WERI-Rb-1 (cell line): ENCODE measurements around the gene ASIC1.

Experiments used
- DNase-seq: peaks from one replicate; pipeline ENCODE4 v3.0.0-alpha.2; 2020
- H3K27ac ChIP-seq: fragments of 250-450 bp; sonication (Bioruptor Pico); 2 replicates; pipeline ENCODE4 v1.5.1; 2020; ENCODE audit warnings: mild to moderate bottlenecking, moderate library complexity
- H3K27me3 ChIP-seq: fragments of 250-450 bp; sonication (Bioruptor Pico); 2 replicates; pipeline ENCODE4 v1.5.1; 2021; ENCODE audit warnings: mild to moderate bottlenecking, low read depth, moderate library complexity; ENCODE audit not compliant: insufficient read depth, severe bottlenecking
- H3K36me3 ChIP-seq: fragments of 250-450 bp; sonication (Bioruptor Pico); 2 replicates; pipeline ENCODE4 v1.5.1; 2020; ENCODE audit warnings: mild to moderate bottlenecking, moderate library complexity
- H3K4me3 ChIP-seq: 2 replicates; pipeline ENCODE4 v1.5.1; 2011; ENCODE audit warnings: low read depth, mild to moderate bottlenecking, control low read depth, low read length
- H3K9me3 ChIP-seq: fragments of 250-450 bp; sonication (Bioruptor Pico); 2 replicates; pipeline ENCODE4 v1.5.1; 2021; ENCODE audit warnings: mild to moderate bottlenecking, moderate library complexity; ENCODE audit not compliant: severe bottlenecking
- CTCF ChIP-seq: IDR thresholded peaks from 2 replicates; pipeline ENCODE4 v1.5.1; 2011; ENCODE audit warnings: low read depth, mild to moderate bottlenecking, control low read depth, inconsistent platforms, low read length

The ASIC1 gene

GRCh38 chr12:50117057-50117622 lies 59.7 kb downstream of the ASIC1 start:
- Histone ChIP-seq H3K36me3 (peaks cover 7% of the 10 kb centered on the region), H3K9me3 (no peaks in the 10 kb centered on the region), H3K27me3 (no peaks in the 10 kb centered on the region), H3K27ac (no peak overlapping the region), H3K4me3 (no peak overlapping the region)
- TF ChIP-seq CTCF: no peak
- no peak for DNase-seq

GRCh38 chr12:50119387-50119786 lies 62.0 kb downstream of the ASIC1 start:
- no peaks in the 10 kb centered on the region for H3K27me3 ChIP-seq
- no peak overlapping the region for H3K4me3 ChIP-seq
- H3K27ac ChIP-seq: no peak overlapping the region; the same call in 1 of the 2 replicates
- no peak for DNase-seq
- H3K36me3 ChIP-seq: peaks cover 15% of the 10 kb centered on the region
- TF ChIP-seq CTCF: no peak
- H3K9me3 ChIP-seq: no peaks in the 10 kb centered on the region

GRCh38 chr12:50120521-50120920 lies 63.1 kb downstream of the ASIC1 start:
- Histone ChIP-seq H3K9me3 (no peaks in the 10 kb centered on the region), H3K4me3 (no peak overlapping the region), H3K27me3 (no peaks in the 10 kb centered on the region), H3K36me3 (peaks cover 16% of the 10 kb centered on the region), H3K27ac (peak overlapping the region; percentile 41)
- no peak for TF ChIP-seq CTCF
- peak; percentile 88 for DNase-seq

GRCh38 chr12:50120953-50121352 lies 63.6 kb downstream of the ASIC1 start:
- H3K9me3 ChIP-seq: no peaks in the 10 kb centered on the region
- H3K36me3 ChIP-seq: peaks cover 18% of the 10 kb centered on the region
- H3K27me3 ChIP-seq: no peaks in the 10 kb centered on the region
- TF ChIP-seq CTCF: no peak
- peak; percentile 12 for DNase-seq
- peak overlapping the region; percentile 2 for H3K27ac ChIP-seq
- H3K4me3 ChIP-seq: no peak overlapping the region

- no peak for DNase-seq
- peaks cover 21% of the 10 kb centered on the region for H3K36me3 ChIP-seq
- TF ChIP-seq CTCF: no peak
- H3K9me3 ChIP-seq: no peaks in the 10 kb centered on the region
- no peaks in the 10 kb centered on the region for H3K27me3 ChIP-seq
- no peak overlapping the region for H3K4me3 ChIP-seq
- no peak overlapping the region; the same call in 1 of the 2 replicates for H3K27ac ChIP-seq
Observed at GRCh38 chr12:50121641-50122040, 64.2 kb downstream of the ASIC1 start.

- no peak for TF ChIP-seq CTCF
- H3K27me3 ChIP-seq: no peaks in the 10 kb centered on the region
- DNase-seq: peak; percentile 72
- no peak overlapping the region for H3K4me3 ChIP-seq
- no peak overlapping the region; the same call in 1 of the 2 replicates for H3K27ac ChIP-seq
- H3K36me3 ChIP-seq: peaks cover 33% of the 10 kb centered on the region
- no peaks in the 10 kb centered on the region for H3K9me3 ChIP-seq
Observed at GRCh38 chr12:50123203-50123602, 65.8 kb downstream of the ASIC1 start.
